ENCODE results near the gene FAM136A.

The FAM136A gene

GRCh38 chr2:70301344-70302194 lies at the start of gene FAM136A:
Gene FAM136A, minus strand, starts transcription at chr2:70302067. Its CDS starts 56 bp downstream, at chr2:70302011.
- no peaks in the 10 kb centered on the region for H3K27me3 Mint-ChIP-seq
- H3K4me1 Mint-ChIP-seq (ENCODE audit: low read depth), result peaks cover 51% of the 10 kb centered on the region
- no peaks in the 10 kb centered on the region for H3K9me3 Mint-ChIP-seq
- H3K27ac Mint-ChIP-seq, result peak within 1 kb of the TSS; percentile 97
- H3K4me3 Mint-ChIP-seq, result peak within 1 kb of the TSS; percentile 94
- H3K36me3 Mint-ChIP-seq (ENCODE audit: low read depth), result peaks cover 38% of the 10 kb centered on the region

GRCh38 chr2:70349921-70350685 lies 48.2 kb upstream of the FAM136A start:
- no peaks in the 10 kb centered on the region for H3K4me1 Mint-ChIP-seq (ENCODE audit: low read depth)
- no peak overlapping the region for H3K4me3 Mint-ChIP-seq
- H3K36me3 Mint-ChIP-seq (ENCODE audit: low read depth), result no peaks in the 10 kb centered on the region
- no peaks in the 10 kb centered on the region for H3K9me3 Mint-ChIP-seq
- H3K27me3 Mint-ChIP-seq, result peaks cover 13% of the 10 kb centered on the region
- no peak overlapping the region for H3K27ac Mint-ChIP-seq

- Mint-ChIP-seq H3K4me3 (no peak overlapping the region), H3K9me3 (no peaks in the 10 kb centered on the region), H3K27me3 (peaks cover 16% of the 10 kb centered on the region)
These were observed 46.0 kb upstream of the FAM136A start for GRCh38 chr2:70347831-70348230.

GRCh38 chr2:70344195-70344594 lies 42.3 kb upstream of the FAM136A start:
- Mint-ChIP-seq H3K4me1 (ENCODE audit: low read depth) (no peaks in the 10 kb centered on the region), H3K27me3 (peaks cover 3% of the 10 kb centered on the region), H3K36me3 (ENCODE audit: low read depth) (no peaks in the 10 kb centered on the region), H3K9me3 (no peaks in the 10 kb centered on the region), H3K27ac (no peak overlapping the region), H3K4me3 (no peak overlapping the region)

More at GRCh38 chr2:70347831-70348230, 46.0 kb upstream of the FAM136A start:
- no peaks in the 10 kb centered on the region for H3K4me1 Mint-ChIP-seq (ENCODE audit: low read depth)
- H3K36me3 Mint-ChIP-seq (ENCODE audit: low read depth), result no peaks in the 10 kb centered on the region
- no peak overlapping the region for H3K27ac Mint-ChIP-seq

GRCh38 chr2:70341477-70341765 lies 39.6 kb upstream of the FAM136A start:
- Mint-ChIP-seq H3K4me3 (no peak overlapping the region), H3K36me3 (ENCODE audit: low read depth) (no peaks in the 10 kb centered on the region), H3K27ac (no peak overlapping the region), H3K9me3 (no peaks in the 10 kb centered on the region), H3K27me3 (peaks cover 3% of the 10 kb centered on the region), H3K4me1 (ENCODE audit: low read depth) (no peaks in the 10 kb centered on the region)

GRCh38 chr2:70340761-70341476 lies 39.1 kb upstream of the FAM136A start:
- Mint-ChIP-seq H3K36me3 (ENCODE audit: low read depth) (no peaks in the 10 kb centered on the region), H3K27me3 (peaks cover 3% of the 10 kb centered on the region)

GRCh38 chr2:70340075-70340474 lies 38.2 kb upstream of the FAM136A start:
- Mint-ChIP-seq H3K27me3 (peaks cover 3% of the 10 kb centered on the region), H3K36me3 (ENCODE audit: low read depth) (no peaks in the 10 kb centered on the region), H3K27ac (no peak overlapping the region), H3K4me3 (no peak overlapping the region), H3K9me3 (no peaks in the 10 kb centered on the region), H3K4me1 (ENCODE audit: low read depth) (no peaks in the 10 kb centered on the region)

More at GRCh38 chr2:70340761-70341476, 39.1 kb upstream of the FAM136A start:
- Mint-ChIP-seq H3K27ac (no peak overlapping the region), H3K4me1 (ENCODE audit: low read depth) (no peaks in the 10 kb centered on the region), H3K9me3 (no peaks in the 10 kb centered on the region), H3K4me3 (no peak overlapping the region)

GRCh38 chr2:70336552-70336951 lies 34.7 kb upstream of the FAM136A start:
- peaks cover 3% of the 10 kb centered on the region for H3K27me3 Mint-ChIP-seq

GRCh38 chr2:70331012-70331411 lies 29.1 kb upstream of the FAM136A start:
- Mint-ChIP-seq H3K9me3 (no peaks in the 10 kb centered on the region), H3K27me3 (peaks cover 6% of the 10 kb centered on the region), H3K36me3 (ENCODE audit: low read depth) (no peaks in the 10 kb centered on the region), H3K4me3 (no peak overlapping the region), H3K4me1 (ENCODE audit: low read depth) (no peaks in the 10 kb centered on the region), H3K27ac (no peak overlapping the region)

More at GRCh38 chr2:70336552-70336951, 34.7 kb upstream of the FAM136A start:
- no peaks in the 10 kb centered on the region for H3K36me3 Mint-ChIP-seq (ENCODE audit: low read depth)
- no peaks in the 10 kb centered on the region for H3K4me1 Mint-ChIP-seq (ENCODE audit: low read depth)
- H3K4me3 Mint-ChIP-seq, result no peak overlapping the region
- H3K9me3 Mint-ChIP-seq, result no peaks in the 10 kb centered on the region
- no peak overlapping the region for H3K27ac Mint-ChIP-seq

- no peaks in the 10 kb centered on the region for H3K36me3 Mint-ChIP-seq (ENCODE audit: low read depth)
- H3K9me3 Mint-ChIP-seq, result no peaks in the 10 kb centered on the region
- H3K4me1 Mint-ChIP-seq (ENCODE audit: low read depth), result no peaks in the 10 kb centered on the region
- H3K27ac Mint-ChIP-seq, result no peak overlapping the region
- H3K4me3 Mint-ChIP-seq, result no peak overlapping the region
- peaks cover 6% of the 10 kb centered on the region for H3K27me3 Mint-ChIP-seq
These were observed 28.6 kb upstream of the FAM136A start for GRCh38 chr2:70330476-70330875.

GRCh38 chr2:70328921-70329561 lies 27.2 kb upstream of the FAM136A start:
- H3K27me3 Mint-ChIP-seq, result peaks cover 3% of the 10 kb centered on the region
- H3K27ac Mint-ChIP-seq, result no peak overlapping the region
- no peaks in the 10 kb centered on the region for H3K36me3 Mint-ChIP-seq (ENCODE audit: low read depth)

GRCh38 chr2:70325875-70326274 lies 24.0 kb upstream of the FAM136A start:
- H3K36me3 Mint-ChIP-seq (ENCODE audit: low read depth), result no peaks in the 10 kb centered on the region
- no peak overlapping the region for H3K27ac Mint-ChIP-seq
- no peaks in the 10 kb centered on the region for H3K9me3 Mint-ChIP-seq
- H3K4me1 Mint-ChIP-seq (ENCODE audit: low read depth), result peaks cover 8% of the 10 kb centered on the region
- peaks cover 9% of the 10 kb centered on the region for H3K27me3 Mint-ChIP-seq
- H3K4me3 Mint-ChIP-seq, result no peak overlapping the region

More at GRCh38 chr2:70328921-70329561, 27.2 kb upstream of the FAM136A start:
- H3K4me3 Mint-ChIP-seq, result no peak overlapping the region
- no peaks in the 10 kb centered on the region for H3K9me3 Mint-ChIP-seq
- no peaks in the 10 kb centered on the region for H3K4me1 Mint-ChIP-seq (ENCODE audit: low read depth)

- peaks cover 9% of the 10 kb centered on the region for H3K27me3 Mint-ChIP-seq
- peak overlapping the region; percentile 6 for H3K4me3 Mint-ChIP-seq
- H3K4me1 Mint-ChIP-seq (ENCODE audit: low read depth), result peaks cover 8% of the 10 kb centered on the region
- peak overlapping the region; percentile 72 for H3K27ac Mint-ChIP-seq
- no peaks in the 10 kb centered on the region for H3K9me3 Mint-ChIP-seq
- no peaks in the 10 kb centered on the region for H3K36me3 Mint-ChIP-seq (ENCODE audit: low read depth)
These were observed 20.7 kb upstream of the FAM136A start for GRCh38 chr2:70322518-70322917.

- H3K9me3 Mint-ChIP-seq, result no peaks in the 10 kb centered on the region
- no peaks in the 10 kb centered on the region for H3K36me3 Mint-ChIP-seq (ENCODE audit: low read depth)
- H3K4me3 Mint-ChIP-seq, result no peak overlapping the region
- no peak overlapping the region for H3K27ac Mint-ChIP-seq
- H3K4me1 Mint-ChIP-seq (ENCODE audit: low read depth), result peaks cover 8% of the 10 kb centered on the region
- peaks cover 8% of the 10 kb centered on the region for H3K27me3 Mint-ChIP-seq
These were observed 19.5 kb upstream of the FAM136A start for GRCh38 chr2:70321370-70321769.
